Subcutaneous abdominal adipose tissue (tissue), 5 donors: Measurements from ENCODE around the gene STAMBP.

ENCODE experiments used
- H3K27ac ChIP-seq: one replicate; pipeline ENCODE4 v1.7.0; 2013; ENCODE audit warnings: low read depth, mild to moderate bottlenecking, inconsistent platforms, low read length, moderate library complexity
- H3K27me3 ChIP-seq, 5 donors: one replicate each; pipeline ENCODE4 v1.7.0; 2013; ENCODE audit warnings: low read length in 5 of 5, inconsistent platforms in 1 of 5; ENCODE audit not compliant: control insufficient read depth in 5 of 5, insufficient read depth in 4 of 5
- H3K36me3 ChIP-seq, 5 donors: one replicate each; pipeline ENCODE4 v1.7.0; 2013; ENCODE audit warnings: low read length in 5 of 5; ENCODE audit not compliant: control insufficient read depth in 5 of 5, insufficient read depth in 5 of 5
- H3K4me1 ChIP-seq, 5 donors: one replicate each; pipeline ENCODE4 v1.7.0; 2013; ENCODE audit warnings: low read length in 5 of 5, mild to moderate bottlenecking in 3 of 5, moderate library complexity in 1 of 5; ENCODE audit not compliant: control insufficient read depth in 5 of 5, insufficient read depth in 5 of 5
- H3K4me3 ChIP-seq, 5 donors: one replicate each; pipeline ENCODE4 v1.7.0; 2013; ENCODE audit warnings: low read length in 5 of 5, low read depth in 1 of 5
- H3K9ac ChIP-seq, 5 donors: one replicate each; pipeline ENCODE4 v1.7.0; 2013; ENCODE audit warnings: low read length in 5 of 5, mild to moderate bottlenecking in 4 of 5, moderate library complexity in 3 of 5
- H3K9me3 ChIP-seq, 5 donors: one replicate each; pipeline ENCODE4 v1.7.0; 2013; ENCODE audit warnings: low read length in 5 of 5; ENCODE audit not compliant: control insufficient read depth in 5 of 5
- donor health status: healthy.
- donor health status: healthy.
- donor health status: healthy.
- donor health status: healthy.
- donor health status: healthy.

STAMBP gene

GRCh38 chr2:73894475-73894850 is 65.7 kb downstream of the STAMBP start:
- Histone ChIP-seq H3K4me1 (peaks cover 2 to 13% (median 4%) of the 10 kb centered on the region in 5 donors), H3K36me3 (no peaks in the 10 kb centered on the region), H3K9ac (no peak overlapping the region), H3K4me3 (no peak overlapping the region), H3K9me3 (no peaks in the 10 kb centered on the region), H3K27me3 (peaks cover 0 to 2% (median 0%) of the 10 kb centered on the region in 5 donors), H3K27ac (no peak overlapping the region)

GRCh38 chr2:73894877-73895276 is 66.1 kb downstream of the STAMBP start:
- H3K9me3 ChIP-seq: no peaks in the 10 kb centered on the region
- H3K27ac ChIP-seq: no peak overlapping the region
- no peak overlapping the region for H3K4me3 ChIP-seq
- peaks cover 0 to 2% (median 0%) of the 10 kb centered on the region in 5 donors for H3K27me3 ChIP-seq
- H3K36me3 ChIP-seq: no peaks in the 10 kb centered on the region
- no peak overlapping the region for H3K9ac ChIP-seq
- H3K4me1 ChIP-seq: peaks cover 2 to 13% (median 4%) of the 10 kb centered on the region in 5 donors

GRCh38 chr2:73895473-73895872 is 66.7 kb downstream of the STAMBP start:
- Histone ChIP-seq H3K4me3 (no peak overlapping the region), H3K9me3 (no peaks in the 10 kb centered on the region), H3K9ac (no peak overlapping the region), H3K27ac (no peak overlapping the region), H3K4me1 (peaks cover 2 to 13% (median 4%) of the 10 kb centered on the region in 5 donors), H3K36me3 (no peaks in the 10 kb centered on the region), H3K27me3 (peaks cover 0 to 2% (median 0%) of the 10 kb centered on the region in 5 donors)

- Histone ChIP-seq H3K36me3 (no peaks in the 10 kb centered on the region), H3K27me3 (peaks cover 0 to 2% (median 0%) of the 10 kb centered on the region in 5 donors), H3K9me3 (no peaks in the 10 kb centered on the region), H3K27ac (peak overlapping the region; percentile 37), H3K9ac (no peak overlapping the region), H3K4me1 (peaks cover 2 to 13% (median 4%) of the 10 kb centered on the region in 5 donors), H3K4me3 (no peak overlapping the region)
Measured at GRCh38 chr2:73896362-73897239, 67.8 kb downstream of the STAMBP start.

GRCh38 chr2:73897240-73897583 is 68.5 kb downstream of the STAMBP start:
- H3K27ac ChIP-seq: no peak overlapping the region
- H3K4me3 ChIP-seq: no peak overlapping the region
- H3K36me3 ChIP-seq: no peaks in the 10 kb centered on the region
- no peaks in the 10 kb centered on the region for H3K9me3 ChIP-seq
- peaks cover 2 to 13% (median 4%) of the 10 kb centered on the region in 5 donors for H3K4me1 ChIP-seq
- peaks cover 0 to 3% (median 2%) of the 10 kb centered on the region in 5 donors for H3K27me3 ChIP-seq
- H3K9ac ChIP-seq: no peak overlapping the region

GRCh38 chr2:73897934-73898333 is 69.2 kb downstream of the STAMBP start:
- no peaks in the 10 kb centered on the region for H3K9me3 ChIP-seq
- no peak overlapping the region for H3K9ac ChIP-seq
- H3K27me3 ChIP-seq: peaks cover 0 to 6% (median 4%) of the 10 kb centered on the region in 5 donors
- H3K4me3 ChIP-seq: no peak overlapping the region
- peaks cover 2 to 13% (median 4%) of the 10 kb centered on the region in 5 donors for H3K4me1 ChIP-seq
- no peaks in the 10 kb centered on the region for H3K36me3 ChIP-seq
- no peak overlapping the region for H3K27ac ChIP-seq

GRCh38 chr2:73899801-73900336 is 71.1 kb downstream of the STAMBP start:
- Histone ChIP-seq H3K36me3 (no peaks in the 10 kb centered on the region), H3K4me3 (no peak overlapping the region), H3K4me1 (peaks cover 2 to 13% (median 4%) of the 10 kb centered on the region in 5 donors), H3K9me3 (no peaks in the 10 kb centered on the region), H3K27me3 (peaks cover 0 to 6% (median 4%) of the 10 kb centered on the region in 5 donors), H3K27ac (no peak overlapping the region), H3K9ac (no peak overlapping the region)

- Histone ChIP-seq H3K27me3 (peaks cover 0 to 6% (median 4%) of the 10 kb centered on the region in 5 donors), H3K9ac (no peak overlapping the region), H3K36me3 (no peaks in the 10 kb centered on the region), H3K4me1 (peaks cover 2 to 13% (median 4%) of the 10 kb centered on the region in 5 donors), H3K27ac (no peak overlapping the region), H3K9me3 (no peaks in the 10 kb centered on the region), H3K4me3 (no peak overlapping the region)
Measured at GRCh38 chr2:73901143-73901542, 72.4 kb downstream of the STAMBP start.

GRCh38 chr2:73902284-73902683 is 73.5 kb downstream of the STAMBP start:
- Histone ChIP-seq H3K4me1 (peaks cover 0 to 2% (median under 1%) of the 10 kb centered on the region in 5 donors), H3K27me3 (peaks cover 0 to 6% (median 4%) of the 10 kb centered on the region in 5 donors), H3K36me3 (no peaks in the 10 kb centered on the region), H3K27ac (no peak overlapping the region), H3K4me3 (no peak overlapping the region), H3K9ac (no peak overlapping the region), H3K9me3 (no peaks in the 10 kb centered on the region)

GRCh38 chr2:73903313-73903712 is 74.6 kb downstream of the STAMBP start:
- Histone ChIP-seq H3K9ac (no peak overlapping the region), H3K4me1 (peaks cover 0 to 2% (median 0%) of the 10 kb centered on the region in 5 donors), H3K27ac (no peak overlapping the region), H3K4me3 (no peak overlapping the region), H3K9me3 (no peaks in the 10 kb centered on the region), H3K27me3 (peaks cover 0 to 6% (median 4%) of the 10 kb centered on the region in 5 donors), H3K36me3 (no peaks in the 10 kb centered on the region)
